HG02678 (cell line): Measurements from ENCODE around the gene C9orf50.
"Not testable (repeated sequence)": the region's sequence is repeated elsewhere in the genome, so short reads cannot be mapped to it uniquely, and the experiment has no call there.

Source experiments
- ATAC-seq: cut with Tn5 transposase; IDR thresholded peaks from one replicate; pipeline ENCODE4 v1.9.1; 2021; ENCODE audit warnings: mild to moderate bottlenecking, moderate library complexity; ENCODE audit not compliant: unreplicated experiment

The C9orf50 gene

GRCh38 chr9:129648764-129649115, 27.8 kb upstream of the C9orf50 start:
- no peak for ATAC-seq

GRCh38 chr9:129648092-129648763, 27.3 kb upstream of the C9orf50 start:
- ATAC-seq, result no peak

DNA sequence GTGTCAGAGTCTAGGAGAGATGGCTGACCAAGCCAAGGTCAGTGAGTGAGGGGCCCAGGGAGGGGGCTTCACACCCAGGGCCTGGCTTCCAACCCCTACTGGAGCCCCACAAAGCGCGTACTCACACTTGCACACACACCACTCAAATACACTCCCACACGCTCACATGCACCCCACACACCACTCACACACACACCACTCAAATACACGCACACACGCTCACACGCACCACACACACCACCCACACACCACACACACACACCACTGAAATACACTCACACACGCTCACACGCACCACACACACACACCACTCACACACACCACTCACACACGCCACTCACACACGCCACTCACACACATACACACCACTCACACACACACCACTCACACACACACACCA, 26.7 kb upstream of the C9orf50 start:
- no peak for ATAC-seq

DNA sequence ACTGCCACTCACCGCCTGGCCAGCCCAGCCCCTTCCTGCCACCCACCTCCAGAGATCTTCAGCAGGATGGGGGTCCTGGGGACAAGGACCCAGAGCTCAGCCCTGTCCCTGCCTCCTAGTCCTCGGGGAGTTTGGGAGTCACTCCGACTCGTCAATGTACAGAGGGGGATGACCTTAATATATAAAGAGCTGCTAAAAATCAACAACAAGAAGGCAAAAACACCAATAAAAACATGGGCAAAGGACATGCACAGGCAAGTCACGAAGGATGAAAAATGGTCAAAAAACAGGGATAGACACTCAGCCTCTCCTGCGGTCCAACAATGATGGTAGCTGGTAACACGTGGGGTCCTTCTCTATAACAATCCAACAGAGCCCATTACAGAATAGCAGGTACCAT, 25.8 kb upstream of the C9orf50 start:
- no peak for ATAC-seq

- ATAC-seq, result no peak
Observed at GRCh38 chr9:129646252-129646651, 25.4 kb upstream of the C9orf50 start.

GRCh38 chr9:129644902-129645301, 24.0 kb upstream of the C9orf50 start:
- no peak for ATAC-seq

DNA sequence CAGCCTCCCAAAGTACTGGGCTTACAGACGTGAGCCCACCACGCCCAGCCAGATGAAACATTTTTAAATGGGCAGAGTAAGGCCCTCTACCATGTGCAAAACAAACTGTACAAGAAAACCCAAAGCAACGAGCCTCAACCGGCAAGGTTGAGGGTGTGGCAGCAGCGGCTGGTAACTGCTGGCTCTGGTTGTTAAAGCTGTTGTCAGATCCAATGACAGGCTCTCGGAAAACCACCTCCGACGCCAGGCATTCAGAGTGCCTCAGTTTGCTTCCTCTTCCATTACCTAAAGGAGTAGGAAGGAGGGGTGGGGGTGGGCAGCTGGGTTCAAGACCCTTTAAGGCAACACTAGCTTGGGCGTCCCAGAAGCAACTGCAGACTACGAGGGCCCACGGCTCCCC, 23.5 kb upstream of the C9orf50 start:
- ATAC-seq, result no peak

DNA sequence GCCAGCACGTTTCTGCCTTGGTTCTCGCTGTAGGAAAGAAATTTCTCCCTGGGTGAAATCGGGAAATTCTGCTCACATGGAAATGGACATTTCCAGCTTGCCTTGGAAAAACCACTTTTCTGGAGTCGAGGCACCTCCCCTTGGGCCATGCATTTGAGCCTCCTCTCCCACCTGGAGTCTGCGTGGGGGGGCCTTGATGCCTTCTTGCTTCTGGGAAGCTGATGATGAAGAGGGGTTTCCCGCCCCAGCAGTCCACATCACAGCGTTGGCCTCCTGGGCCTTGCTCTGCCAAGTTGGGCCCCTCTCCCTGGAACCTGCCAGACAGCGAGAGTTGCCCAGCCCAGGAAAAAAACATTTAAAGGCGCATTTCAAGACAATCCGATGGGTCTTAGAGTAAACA, 22.8 kb upstream of the C9orf50 start:
- ATAC-seq, result no peak

DNA sequence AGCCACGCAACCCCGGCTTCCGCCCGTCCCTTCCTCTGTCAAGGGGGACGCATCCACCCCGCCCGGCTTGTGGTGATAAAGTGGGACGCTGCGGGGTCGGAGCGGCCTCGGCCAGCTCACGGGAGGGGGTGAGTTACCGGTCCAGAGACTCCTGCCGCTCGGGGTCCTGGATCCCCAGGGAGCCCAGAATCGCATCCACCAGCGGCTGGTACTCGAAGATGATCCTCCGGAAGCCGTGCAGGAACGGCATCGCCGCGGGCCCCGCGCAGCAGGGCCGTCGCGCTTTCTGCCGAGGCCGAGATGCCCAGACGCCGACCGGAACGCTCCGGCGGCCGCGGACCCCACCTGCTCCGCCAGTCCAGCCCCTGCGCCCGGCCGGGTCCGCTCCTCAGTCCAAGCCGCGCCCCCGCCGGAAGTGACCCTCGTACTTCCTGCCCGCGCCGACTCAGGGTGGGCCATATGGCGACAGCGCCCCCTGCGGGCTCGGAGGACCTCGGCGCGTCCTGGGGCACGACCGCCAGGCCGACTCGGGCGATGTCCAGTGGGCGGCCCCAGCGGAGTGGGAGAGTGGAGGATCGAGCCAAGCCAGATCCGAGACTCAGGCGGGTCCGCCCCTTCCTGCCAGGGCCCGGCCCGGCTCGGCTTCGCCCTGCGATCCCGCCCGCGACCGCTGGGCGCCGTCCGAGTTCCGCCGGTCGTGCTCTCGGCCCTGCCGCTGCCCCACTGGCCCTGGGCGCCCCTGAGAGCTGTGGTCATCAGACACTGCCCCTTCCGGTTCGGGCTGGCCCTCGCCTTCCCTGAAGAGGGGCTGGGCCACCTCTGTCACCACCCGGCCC, 21.1 kb upstream of the C9orf50 start, which contains the start of gene ASB6:
TSS of gene ASB6 (minus strand) at position 402 of the 836 bp plus-strand sequence. CDS start at position 250, 152 bp downstream.
- ATAC-seq, result peak; percentile 92

GRCh38 chr9:129640871-129641749, 20.2 kb upstream of the C9orf50 start:
- no peak for ATAC-seq

DNA sequence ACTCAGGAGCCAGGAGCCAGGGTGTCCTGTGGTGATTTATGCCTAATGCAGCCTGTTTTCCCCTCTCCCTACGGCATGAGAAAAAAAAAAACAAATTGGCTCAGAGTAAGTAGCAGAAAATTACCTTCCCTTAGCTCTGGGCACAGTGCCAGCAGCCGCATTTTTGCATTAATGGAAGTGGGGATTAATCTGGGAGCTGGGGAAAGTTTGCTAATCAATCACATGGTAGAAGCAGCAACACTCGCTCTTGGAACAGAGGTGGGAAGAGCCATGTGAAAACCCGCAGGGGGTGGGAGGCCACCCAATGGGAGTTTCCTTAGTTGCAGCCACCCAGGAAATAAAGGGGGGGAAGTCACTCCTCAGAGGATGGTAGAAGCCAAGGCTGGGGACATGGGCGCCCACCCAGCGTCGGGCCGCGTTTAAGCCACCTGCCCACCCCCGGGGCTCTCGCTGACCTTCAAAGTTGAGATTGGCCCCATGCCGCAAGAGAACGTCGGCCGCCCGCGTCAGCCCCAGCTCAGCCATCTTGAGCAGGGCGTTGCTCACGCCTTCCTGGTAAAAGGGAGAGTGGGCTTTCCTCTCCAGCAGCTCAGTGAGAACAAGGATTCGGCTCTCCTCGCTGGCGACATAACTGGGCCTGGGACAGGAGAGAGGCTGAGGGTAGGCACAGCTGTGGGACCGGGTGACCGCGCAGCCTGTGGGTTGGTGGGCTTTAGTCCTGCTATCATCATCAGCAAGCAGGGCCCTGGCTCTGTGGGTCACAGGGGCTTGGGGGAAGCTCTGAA, 19.4 kb upstream of the C9orf50 start:
- ATAC-seq, result no peak

GRCh38 chr9:129639756-129640085, 18.8 kb upstream of the C9orf50 start:
- no peak for ATAC-seq

- ATAC-seq, result no peak
Observed at GRCh38 chr9:129639034-129639630, 18.2 kb upstream of the C9orf50 start.

GRCh38 chr9:129637673-129638439, 17.0 kb upstream of the C9orf50 start:
- ATAC-seq, result no peak

GRCh38 chr9:129637102-129637501, 16.2 kb upstream of the C9orf50 start:
- no peak for ATAC-seq

GRCh38 chr9:129636343-129636742, 15.4 kb upstream of the C9orf50 start:
- not testable (repeated sequence) for ATAC-seq

DNA sequence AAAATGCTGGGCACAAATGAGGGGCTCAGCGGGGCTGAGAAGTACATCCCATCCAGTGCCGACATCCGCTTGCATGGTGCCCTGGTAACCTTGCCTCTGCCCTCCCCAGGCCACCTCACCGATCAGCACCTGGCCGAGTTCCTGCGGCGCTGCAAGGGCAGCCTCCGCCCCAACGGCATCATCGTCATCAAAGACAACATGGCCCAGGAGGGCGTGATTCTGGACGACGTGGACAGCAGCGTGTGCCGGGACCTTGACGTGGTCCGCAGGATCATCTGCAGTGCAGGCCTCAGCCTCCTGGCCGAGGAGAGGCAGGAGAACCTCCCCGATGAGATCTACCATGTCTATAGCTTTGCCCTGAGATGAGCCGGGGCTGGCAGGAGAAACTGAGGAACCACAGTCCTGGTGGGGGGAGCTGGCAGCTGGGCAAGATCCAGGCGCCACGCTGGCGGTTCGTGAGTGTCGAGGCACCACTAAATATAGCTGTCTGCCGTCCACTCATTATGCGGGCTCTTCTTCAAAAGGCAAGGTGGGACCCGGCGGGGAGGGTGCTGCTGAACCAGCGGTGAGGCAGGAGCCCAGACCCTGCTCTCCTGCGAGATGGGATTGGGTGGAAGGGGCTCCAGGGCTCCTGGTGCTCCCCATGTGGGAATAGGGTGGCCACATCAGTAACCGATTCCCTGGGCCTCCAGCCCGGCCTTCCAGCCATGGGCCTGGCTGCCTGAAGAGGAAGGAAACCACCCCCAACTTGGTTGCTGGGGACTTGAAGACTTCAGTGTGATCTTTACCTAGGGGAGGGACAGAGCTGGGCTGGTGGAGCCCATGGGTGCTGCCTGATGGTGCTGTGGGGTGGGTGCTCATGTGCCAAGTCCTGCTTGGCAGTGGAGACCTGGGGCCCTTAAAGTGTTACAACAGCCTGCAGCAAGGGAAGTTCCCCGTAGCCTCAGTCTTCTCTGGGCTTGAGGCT, 14.5 kb upstream of the C9orf50 start:
- no peak for ATAC-seq

GRCh38 chr9:129633848-129634247, 12.9 kb upstream of the C9orf50 start:
- no peak for ATAC-seq
